HG02763 (cell line): ENCODE measurements around the gene CCDC93.
"Not testable (repeated sequence)": the region's sequence is repeated elsewhere in the genome, so short reads cannot be mapped to it uniquely, and the experiment has no call there.

ENCODE experiments used
- ATAC-seq: cut with Tn5 transposase; IDR thresholded peaks from one replicate; pipeline ENCODE4 v1.9.1; 2021; ENCODE audit warnings: mild to moderate bottlenecking, moderate library complexity; ENCODE audit not compliant: unreplicated experiment

CCDC93 gene

DNA sequence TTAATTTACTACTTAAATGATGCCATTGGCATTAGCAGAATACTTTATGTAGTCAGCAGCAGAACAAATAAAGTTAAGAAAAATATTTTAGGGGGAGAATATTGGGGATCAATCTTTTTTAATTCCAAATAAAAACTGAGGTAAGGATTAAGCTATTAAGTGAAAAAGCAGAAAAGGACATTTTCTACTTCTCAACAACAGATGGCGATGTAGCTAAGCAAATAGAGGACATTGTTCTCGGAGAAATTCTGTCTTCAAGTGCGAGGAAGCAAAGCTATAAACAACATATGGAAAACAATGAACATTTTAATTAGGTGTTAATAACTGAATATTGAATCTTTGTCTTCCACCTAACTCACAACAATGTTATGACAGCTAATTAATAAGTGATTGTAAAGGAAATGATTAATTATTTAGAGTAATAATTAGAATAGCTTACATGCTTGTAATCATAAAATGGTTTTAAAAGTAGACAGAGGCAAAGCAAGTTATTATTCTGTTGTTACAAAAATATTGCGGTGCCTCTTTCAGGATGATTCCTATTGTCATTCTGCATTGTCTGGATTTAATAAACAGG, 32.9 kb upstream of the CCDC93 start:
- ATAC-seq: no peak

DNA sequence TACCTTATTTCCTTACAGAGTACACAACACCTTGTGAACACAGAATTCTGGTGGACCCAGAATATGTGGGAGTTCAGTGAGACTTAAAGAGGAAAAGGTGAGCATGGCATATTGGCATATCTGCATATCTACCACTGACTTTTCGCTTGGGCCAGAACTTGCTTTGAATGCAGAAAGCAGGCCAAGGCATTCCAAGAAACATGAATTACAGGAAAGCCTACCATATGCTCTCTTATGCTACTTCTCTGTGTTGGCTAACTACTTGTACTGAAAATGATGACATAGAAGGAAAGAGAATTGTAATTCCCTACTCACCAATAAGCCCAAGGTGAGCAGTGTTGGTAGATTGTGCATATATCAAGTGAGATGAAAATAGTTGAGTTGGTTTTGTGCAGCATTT, 31.4 kb upstream of the CCDC93 start:
- ATAC-seq: no peak

DNA sequence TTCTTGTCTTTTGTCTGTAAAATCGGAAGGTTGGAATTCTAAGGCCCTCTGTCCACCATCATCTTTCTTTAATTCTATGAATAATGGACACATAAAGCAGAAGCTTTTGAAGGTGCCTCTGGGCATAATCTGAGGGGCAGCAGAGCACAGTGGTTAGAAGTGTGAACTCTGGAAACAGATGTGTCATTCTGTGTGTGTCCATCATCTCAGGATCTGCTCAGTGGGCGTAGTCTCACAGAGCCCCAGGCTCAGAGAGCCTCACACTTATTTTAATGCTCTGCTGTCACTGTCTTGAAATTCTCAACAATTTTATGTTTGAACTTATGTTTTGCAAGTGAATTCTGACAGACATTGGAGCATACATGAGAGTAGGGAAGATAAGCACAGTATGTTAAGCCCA, 31.0 kb upstream of the CCDC93 start:
- no peak for ATAC-seq

DNA sequence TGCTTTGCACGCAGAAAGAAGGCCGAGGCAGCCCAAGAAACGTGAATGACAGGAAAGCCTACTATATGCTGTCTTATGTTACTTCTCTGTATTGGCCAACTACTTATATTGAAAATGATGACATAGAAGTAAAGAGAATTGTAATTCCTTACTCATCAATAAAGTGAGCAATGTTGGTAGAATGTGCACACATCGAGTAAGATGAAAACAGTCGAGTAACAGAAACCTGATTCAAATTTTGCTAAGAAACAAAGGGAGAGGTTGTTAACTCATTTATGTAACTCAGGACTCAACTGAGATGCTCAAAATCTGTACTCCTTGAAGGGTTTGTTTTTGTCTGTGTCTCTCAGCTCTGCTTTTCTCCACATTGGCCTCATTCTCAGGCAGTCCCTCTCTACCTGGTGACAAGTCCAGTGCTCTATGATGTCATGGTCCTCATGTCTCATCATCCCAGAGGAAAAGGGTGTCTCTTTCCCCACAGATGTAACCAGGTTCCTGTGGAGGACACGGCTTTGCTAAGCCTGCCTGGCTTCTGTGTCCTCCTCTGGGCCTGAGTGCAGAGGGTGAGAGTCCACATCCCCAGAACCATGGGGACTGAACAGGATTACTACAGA, 30.3 kb upstream of the CCDC93 start:
- ATAC-seq: no peak

DNA sequence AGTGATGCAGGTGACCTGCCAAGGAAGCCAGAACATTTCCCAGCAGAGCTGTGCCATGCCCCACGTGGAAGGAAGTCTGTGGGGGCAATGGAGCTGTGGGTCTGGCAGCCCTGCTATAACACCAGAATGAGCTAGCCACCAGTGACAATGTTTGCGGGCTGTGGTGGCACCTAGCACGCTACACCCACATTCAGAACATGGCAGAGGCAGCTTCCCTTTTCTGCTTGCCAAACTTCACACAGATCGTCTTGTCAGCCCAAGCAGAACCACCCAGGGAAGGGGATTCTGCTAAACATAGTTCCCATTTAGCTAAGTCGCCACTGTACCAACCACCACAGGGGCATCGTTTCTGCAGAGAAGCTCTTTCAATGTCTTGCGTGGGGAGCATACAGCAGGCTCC, 27.0 kb upstream of the CCDC93 start:
- no peak for ATAC-seq

DNA sequence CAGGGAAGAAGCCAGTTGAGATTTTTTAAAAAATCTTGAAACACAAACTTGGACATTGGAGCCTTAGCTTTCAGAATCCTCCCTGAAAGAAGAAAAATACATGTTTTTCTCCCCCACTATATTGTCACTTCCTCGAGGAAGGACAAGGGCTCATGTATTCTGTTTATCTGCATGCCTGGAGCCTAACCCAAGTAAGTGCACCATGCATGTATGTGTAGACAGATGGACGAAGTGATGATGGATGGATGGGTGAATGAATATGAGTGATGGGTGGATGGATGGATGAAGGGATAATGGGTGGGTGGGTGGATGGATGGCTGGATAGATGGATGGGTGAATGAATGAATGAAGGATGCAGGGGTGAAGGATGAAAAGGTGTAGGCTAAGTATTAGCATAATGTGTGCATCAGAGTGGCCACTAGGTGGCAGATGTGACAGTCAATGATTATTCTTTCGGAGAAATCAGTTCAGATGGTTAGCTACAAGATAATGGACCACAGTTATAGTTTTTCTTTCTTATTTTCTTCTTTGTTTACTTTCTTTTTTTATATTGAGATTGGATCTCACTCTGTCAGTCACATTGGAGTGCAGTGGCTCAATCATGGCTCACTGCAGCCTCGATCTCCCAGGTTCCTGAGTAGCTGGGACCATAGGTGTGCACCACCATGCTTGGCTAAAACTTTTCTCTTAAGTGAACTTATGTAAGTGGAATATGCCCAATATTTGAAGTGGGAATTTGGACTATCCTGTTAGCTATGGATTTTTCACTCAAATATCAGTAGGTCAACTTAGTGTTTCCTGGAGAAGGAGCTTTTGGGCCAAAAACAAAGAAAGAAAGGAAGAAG, 18.5 kb upstream of the CCDC93 start:
- peak; percentile 88 for ATAC-seq

DNA sequence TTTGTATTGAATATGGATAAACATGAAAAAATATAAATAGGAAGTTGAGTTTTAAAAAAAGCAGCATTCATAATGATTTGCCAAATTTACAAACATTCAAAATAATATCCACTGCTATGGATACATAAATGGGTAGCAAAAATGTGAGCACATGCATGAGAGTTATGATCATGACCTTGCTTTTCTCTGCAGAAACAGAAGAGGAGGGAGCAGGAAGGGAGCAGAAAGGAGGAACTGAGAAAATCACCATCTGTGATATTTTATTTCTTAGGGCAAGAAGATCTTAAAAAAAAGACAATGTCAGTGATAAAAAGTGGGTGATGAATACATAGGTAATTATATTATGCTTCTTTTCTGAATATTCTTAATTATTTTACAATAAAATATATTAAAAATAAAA, 17.7 kb upstream of the CCDC93 start:
- no peak for ATAC-seq

DNA sequence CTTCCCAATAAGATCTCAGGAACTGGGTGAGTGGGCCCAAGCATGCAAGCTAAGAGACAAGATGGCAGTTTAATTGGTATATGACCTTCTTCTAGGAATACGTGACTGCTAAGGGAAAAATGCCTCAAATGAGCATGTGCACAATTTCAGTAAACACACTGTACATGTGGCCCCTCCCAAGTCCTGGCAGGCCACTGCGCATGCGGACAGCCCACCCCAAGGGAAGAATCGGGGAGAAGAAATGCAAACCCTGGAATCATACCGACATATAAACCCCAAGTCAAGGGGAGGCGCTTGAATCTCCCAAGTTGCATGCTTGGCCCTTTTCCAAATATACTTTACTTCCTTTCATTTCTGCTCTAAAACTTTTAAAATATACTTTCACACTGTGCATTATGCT, 15.2 kb upstream of the CCDC93 start:
- ATAC-seq: no peak

DNA sequence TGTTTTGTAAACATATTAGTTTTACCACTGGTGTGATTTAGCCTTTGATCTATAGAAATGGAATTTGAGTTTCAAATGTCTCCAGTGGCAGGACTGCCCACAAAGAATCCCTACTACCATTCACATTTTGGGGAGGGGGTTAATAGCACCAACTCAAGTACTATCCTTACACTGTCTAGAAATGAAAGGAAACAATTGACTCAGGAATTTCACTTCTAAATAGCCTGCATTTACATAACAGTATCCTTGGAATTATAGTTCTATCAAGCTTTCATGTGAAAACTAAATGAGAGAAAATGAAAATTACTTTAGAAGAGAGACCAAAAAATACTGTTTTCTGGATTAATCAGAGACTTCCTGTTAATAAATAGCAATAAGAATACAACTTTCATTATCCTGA, 7.5 kb upstream of the CCDC93 start:
- no peak for ATAC-seq

DNA sequence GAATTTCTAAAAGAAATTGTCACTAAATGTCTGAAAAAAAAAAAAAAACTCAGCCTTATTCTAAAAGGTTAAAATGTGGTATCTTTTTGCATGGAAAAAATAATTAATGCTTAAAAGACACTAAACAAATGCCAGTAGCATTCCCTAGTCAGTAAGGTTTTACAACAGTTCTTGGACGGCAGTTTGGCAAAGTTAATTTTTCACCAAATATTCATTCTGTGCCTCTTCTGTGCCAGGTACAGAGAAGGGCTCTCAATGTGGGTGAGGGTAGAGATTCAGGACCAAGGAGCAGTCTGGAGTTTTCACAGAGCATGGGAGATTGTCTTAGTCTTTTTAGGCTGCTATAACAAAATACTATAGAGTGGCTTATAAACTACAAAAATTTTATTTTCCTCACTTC, 6.0 kb upstream of the CCDC93 start:
- no peak for ATAC-seq

DNA sequence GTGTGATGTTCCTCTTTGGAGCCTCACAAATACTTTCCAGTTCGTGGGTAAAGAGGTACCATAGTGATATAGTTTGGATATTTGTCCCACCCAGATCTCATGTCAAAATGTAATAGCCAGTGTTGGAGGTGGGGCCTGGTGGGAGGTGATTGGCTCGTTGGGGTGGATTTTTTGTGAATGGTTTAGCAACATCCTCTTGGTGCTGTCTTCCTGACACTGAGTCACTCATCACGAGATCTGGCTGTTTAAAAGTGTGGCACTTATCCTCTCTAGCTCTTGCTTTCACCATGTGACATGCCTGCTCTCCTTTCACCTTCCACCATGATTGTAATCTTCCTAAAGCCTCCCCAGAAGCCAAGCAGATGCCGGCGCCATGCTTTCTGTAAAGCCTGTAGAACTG, 3.0 kb upstream of the CCDC93 start:
- no peak for ATAC-seq

DNA sequence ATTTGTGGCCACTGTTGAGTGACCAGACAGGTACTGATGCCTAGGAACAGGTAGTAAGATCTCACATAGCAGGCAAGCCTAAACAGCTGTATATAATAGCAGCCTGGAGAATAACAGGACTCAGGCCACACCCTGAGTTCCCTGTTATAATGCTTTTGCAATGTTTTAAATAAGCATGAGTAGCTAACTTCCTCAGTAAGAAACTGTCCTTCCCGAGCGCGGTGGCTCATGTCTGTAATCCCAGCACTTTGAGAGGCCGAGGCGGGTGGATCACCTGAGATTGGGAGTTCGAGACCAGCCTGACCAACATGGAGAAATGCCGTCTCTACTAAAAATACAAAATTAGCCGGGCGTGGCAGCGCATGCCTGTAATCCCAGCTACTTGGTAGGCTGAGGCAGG, 1.9 kb upstream of the CCDC93 start:
- ATAC-seq: not testable (repeated sequence)

DNA sequence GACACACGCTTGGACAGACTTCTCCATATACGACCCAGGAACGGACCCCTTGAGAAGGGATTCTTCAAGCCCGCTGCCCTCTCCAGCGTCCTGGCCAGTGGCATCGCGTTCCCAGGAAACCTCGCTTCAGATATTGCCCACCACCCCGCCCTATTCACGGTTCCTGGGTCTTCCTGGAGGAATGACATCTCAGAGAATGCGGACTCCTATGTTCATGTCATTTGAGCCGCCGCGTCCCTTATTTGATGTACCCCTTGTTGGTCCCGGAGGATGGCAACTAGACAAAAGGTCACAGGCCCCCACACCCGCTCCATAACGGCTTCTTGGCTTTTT, 588 bp upstream of the CCDC93 start:
- ATAC-seq: no peak

DNA sequence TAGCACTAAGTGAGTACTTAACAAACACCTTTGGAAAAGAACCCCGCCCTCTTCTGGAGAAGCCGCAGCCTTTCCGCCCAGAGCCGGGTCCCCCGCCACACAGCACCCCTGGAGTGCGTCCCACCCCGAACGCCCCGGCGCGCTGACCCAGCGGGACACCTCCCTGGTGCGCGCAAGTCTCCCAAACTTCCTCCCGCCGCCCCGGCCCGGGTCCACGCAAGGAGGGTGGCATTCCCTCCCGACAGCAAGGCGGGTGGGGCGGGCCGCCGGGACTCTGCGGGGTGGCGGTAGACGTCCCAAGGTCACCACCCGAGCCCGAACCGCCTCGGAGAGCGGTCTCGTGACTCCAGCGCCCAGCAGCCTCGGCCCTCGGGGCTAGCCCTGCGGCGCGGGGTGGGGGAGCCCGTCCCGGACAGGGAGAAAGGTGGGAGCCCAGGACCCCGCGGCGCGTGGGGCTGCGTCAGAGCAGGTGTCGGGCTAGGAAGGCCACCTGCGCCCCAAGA, 598 bp downstream of the CCDC93 start:
- ATAC-seq: peak; percentile 30

DNA sequence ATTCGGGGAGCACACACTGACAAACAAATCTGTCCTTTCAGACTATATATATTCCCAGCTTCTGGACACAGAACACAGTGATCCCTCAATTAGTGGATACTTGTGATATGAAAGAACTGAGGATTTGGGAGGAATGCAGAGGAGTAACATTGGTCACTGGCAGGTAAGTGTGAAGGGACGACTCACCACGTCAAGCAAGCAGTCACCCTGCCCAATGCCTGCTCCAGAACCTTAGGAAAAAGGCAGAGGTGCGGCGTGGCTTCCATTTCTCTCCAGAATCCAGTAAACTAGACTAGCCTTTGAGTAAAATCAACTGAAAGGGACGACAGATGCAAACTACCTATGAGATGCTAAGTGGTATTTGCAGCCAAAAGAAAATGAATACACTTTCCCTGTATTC, 1.1 kb downstream of the CCDC93 start:
- ATAC-seq: no peak

DNA sequence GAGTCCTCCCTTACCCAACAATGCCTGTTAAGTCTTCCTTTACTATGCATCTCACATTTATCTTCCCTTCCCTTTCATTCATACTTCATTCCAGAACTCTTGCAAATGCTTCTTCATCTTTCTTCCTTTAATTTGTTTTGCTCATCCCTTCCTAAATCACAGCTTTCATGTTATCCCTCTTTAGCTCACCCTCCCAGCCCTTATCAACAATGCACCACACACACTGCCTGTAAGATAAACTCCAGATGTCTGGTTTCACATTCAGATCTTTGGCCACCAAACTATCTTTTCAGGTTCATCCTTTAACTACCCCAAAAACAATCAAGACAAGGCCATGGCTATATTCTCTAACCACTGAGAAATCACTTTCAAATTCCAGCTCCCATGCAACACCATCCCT, 3.4 kb downstream of the CCDC93 start:
- ATAC-seq: no peak

DNA sequence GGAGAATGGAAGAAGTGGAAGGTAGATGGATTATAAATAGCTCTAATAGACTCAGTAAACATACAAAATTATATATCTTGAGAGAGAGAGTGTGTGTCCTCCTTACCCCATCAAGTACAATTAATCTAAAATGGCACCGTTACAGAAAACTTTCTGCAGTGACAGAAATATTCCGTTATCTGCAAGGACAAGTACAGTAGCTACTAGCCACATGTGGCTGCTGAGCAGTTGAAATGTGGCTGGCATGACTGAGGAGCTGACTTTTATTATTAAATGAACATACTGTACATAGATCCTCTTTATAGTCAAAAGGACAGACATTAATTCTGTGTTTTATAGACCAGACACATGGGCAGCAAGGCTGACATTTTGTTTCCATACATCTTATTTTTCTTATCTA, 7.0 kb downstream of the CCDC93 start:
- no peak for ATAC-seq

DNA sequence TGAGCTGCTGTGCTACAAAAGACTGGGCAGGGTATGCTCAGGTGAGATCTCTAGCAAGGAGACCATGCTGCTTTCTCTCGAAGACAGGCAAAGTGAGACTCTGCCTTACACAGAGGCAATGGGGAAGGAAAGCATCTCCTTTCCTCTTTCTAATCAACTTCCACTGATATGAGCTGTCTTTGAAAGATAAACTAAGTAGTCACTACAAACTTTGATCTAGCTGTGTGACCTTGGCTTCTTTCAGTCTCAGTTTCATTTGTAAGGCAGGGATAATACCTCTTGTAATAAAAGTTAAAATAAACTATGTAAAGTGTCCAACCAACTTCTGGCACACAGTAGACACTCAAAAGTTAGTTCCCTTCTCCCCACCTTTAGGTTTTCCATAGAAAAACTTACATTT, 7.5 kb downstream of the CCDC93 start:
- ATAC-seq: no peak

DNA sequence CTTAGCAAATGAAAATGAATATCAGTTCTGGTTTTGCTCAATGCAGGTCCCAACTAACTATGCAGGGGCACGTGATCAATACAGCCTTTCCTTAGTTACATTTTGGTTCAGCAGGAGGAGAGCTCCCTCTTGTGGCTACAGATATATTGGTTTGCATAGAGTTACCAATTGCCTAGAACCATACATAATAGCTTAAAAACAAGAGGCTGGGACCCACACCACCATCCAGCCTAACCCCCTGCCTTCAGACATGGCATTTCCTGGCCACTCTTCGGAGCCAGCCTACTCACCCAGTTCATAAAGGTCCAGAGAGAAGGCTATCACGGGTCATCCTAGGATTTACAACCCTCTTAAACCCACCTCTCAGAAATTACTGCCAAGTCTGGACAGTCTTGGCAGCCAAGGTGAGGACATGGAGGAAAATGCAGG, 10.5 kb downstream of the CCDC93 start:
- peak; percentile 99 for ATAC-seq

DNA sequence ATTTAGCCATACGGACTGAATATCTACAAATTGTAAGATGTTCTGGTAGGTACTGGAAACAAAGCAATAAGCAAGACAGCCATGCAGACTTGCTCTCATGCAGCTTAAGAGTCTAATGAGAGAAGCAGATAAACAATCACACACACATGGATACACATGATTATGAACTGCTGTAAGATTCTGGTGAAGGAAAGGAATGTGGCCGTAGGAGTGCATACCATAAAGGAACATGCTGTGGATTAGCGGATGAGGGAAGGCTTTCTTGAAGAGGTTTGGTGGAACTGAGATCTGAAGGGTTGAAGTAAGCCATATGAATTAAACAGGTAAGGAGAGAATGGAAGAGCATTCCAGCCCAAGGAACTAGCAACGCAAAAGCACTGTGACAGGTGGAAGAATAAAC, 13.8 kb downstream of the CCDC93 start:
- ATAC-seq: no peak

DNA sequence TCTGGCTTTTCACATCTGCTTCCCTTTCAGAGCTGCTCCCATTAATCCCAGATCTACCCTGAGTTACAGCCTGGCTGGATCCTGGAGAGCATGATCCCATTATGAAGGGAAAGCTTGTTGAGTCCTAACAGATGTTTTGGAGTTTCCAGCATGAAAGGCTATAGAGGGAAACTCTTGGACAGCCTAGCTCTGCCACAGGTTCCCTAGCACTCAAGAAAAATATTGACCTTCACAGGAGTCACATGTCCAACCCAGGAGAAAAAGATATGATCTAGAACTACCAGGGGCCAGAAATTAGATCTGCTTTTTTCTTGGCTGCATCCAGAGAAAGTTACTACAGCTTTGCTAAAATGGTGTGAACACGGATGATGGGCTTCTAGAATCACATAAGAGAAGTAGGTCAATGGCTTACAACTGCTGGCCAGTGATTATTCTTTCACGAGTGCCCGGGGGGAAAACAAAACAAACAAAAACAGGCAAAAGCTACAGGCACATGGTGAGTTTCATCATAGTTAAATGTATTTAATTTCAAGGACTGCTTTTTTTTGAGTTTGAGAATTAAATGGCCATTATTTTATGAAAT, 15.9 kb downstream of the CCDC93 start:
- ATAC-seq: no peak

DNA sequence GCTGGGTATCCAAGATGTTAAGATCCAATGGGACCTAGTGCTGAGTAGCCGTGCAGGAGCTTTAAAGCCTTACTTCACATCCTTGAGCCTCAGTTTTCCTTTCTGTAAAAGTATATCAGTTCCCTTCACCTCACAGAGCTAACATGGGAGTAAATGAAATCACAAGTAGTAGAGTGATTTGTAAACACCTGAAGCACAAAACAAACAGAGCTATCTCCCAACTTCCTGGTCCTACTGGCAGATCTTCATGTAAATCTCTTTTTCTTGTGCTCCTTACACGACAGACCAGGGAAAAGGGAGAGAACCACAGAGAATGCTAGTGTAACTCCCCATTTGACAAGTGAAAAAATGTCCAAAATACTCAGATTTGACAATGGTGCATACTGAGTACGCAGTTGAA, 17.3 kb downstream of the CCDC93 start:
- ATAC-seq: no peak
